HG03175 (cell line): ENCODE results near the gene SLC24A3.
"Not testable (repeated sequence)": the region's sequence is repeated elsewhere in the genome, so short reads cannot be mapped to it uniquely, and the experiment has no call there.

Experiments used
- ATAC-seq: cut with Tn5 transposase; IDR thresholded peaks from one replicate; pipeline ENCODE4 v1.9.1; 2021; ENCODE audit warnings: mild to moderate bottlenecking, moderate library complexity; ENCODE audit not compliant: unreplicated experiment

Gene SLC24A3

GRCh38 chr20:19616620-19617019, 404.2 kb downstream of the SLC24A3 start:
- no peak for ATAC-seq

GRCh38 chr20:19617256-19617655, 404.8 kb downstream of the SLC24A3 start:
- no peak for ATAC-seq

GRCh38 chr20:19618711-19619110, 406.3 kb downstream of the SLC24A3 start:
- no peak for ATAC-seq

- ATAC-seq: no peak
These were observed 407.5 kb downstream of the SLC24A3 start for GRCh38 chr20:19619904-19620430.

GRCh38 chr20:19620446-19620845, 408.0 kb downstream of the SLC24A3 start:
- no peak for ATAC-seq

GRCh38 chr20:19621072-19621471, 408.6 kb downstream of the SLC24A3 start:
- ATAC-seq: no peak

- no peak for ATAC-seq
These were observed 412.0 kb downstream of the SLC24A3 start for GRCh38 chr20:19624221-19624965.

GRCh38 chr20:19625426-19625825, 413.0 kb downstream of the SLC24A3 start:
- no peak for ATAC-seq

GRCh38 chr20:19626896-19627295, 414.5 kb downstream of the SLC24A3 start:
- no peak for ATAC-seq

- ATAC-seq: peak; percentile 76
These were observed 416.2 kb downstream of the SLC24A3 start for GRCh38 chr20:19628570-19629134.

GRCh38 chr20:19631410-19631809, 419.0 kb downstream of the SLC24A3 start:
- ATAC-seq: no peak

GRCh38 chr20:19633985-19634384, 421.5 kb downstream of the SLC24A3 start:
- no peak for ATAC-seq

GRCh38 chr20:19639471-19640045, 427.1 kb downstream of the SLC24A3 start:
- not testable (repeated sequence) for ATAC-seq

GRCh38 chr20:19642860-19643259, 430.4 kb downstream of the SLC24A3 start:
- ATAC-seq: no peak

- no peak for ATAC-seq
These were observed 431.6 kb downstream of the SLC24A3 start for GRCh38 chr20:19644085-19644484.

GRCh38 chr20:19646963-19647362, 434.5 kb downstream of the SLC24A3 start:
- ATAC-seq: no peak

- no peak for ATAC-seq
These were observed 435.6 kb downstream of the SLC24A3 start for GRCh38 chr20:19648024-19648423.

GRCh38 chr20:19649041-19649440, 436.6 kb downstream of the SLC24A3 start:
- ATAC-seq: no peak

- ATAC-seq: peak; percentile 49
These were observed 440.2 kb downstream of the SLC24A3 start for GRCh38 chr20:19652591-19653026.

GRCh38 chr20:19653327-19653726, 440.9 kb downstream of the SLC24A3 start:
- no peak for ATAC-seq

- ATAC-seq: no peak
These were observed 442.5 kb downstream of the SLC24A3 start for GRCh38 chr20:19654921-19655320.

GRCh38 chr20:19658137-19658536, 445.7 kb downstream of the SLC24A3 start:
- ATAC-seq: peak; percentile 84
